GM19023 (cell line): ENCODE measurements around the gene GSTK1.
"Not testable (repeated sequence)": the region's sequence is repeated elsewhere in the genome, so short reads cannot be mapped to it uniquely, and the experiment has no call there.

ENCODE experiments used
- ATAC-seq: cut with Tn5 transposase; IDR thresholded peaks from one replicate; pipeline ENCODE4 v1.9.1; 2021; ENCODE audit warnings: mild to moderate bottlenecking, moderate library complexity; ENCODE audit not compliant: unreplicated experiment

The GSTK1 gene

GRCh38 chr7:143263266-143264195 is at the start of gene GSTK1:
Gene GSTK1, plus strand, starts transcription at chr7:143263441. Its CDS starts 73 bp downstream, at chr7:143263514.
- ATAC-seq, result peak; percentile 98

GRCh38 chr7:143213478-143213877 is 49.8 kb upstream of the GSTK1 start:
- ATAC-seq, result not testable (repeated sequence)

DNA sequence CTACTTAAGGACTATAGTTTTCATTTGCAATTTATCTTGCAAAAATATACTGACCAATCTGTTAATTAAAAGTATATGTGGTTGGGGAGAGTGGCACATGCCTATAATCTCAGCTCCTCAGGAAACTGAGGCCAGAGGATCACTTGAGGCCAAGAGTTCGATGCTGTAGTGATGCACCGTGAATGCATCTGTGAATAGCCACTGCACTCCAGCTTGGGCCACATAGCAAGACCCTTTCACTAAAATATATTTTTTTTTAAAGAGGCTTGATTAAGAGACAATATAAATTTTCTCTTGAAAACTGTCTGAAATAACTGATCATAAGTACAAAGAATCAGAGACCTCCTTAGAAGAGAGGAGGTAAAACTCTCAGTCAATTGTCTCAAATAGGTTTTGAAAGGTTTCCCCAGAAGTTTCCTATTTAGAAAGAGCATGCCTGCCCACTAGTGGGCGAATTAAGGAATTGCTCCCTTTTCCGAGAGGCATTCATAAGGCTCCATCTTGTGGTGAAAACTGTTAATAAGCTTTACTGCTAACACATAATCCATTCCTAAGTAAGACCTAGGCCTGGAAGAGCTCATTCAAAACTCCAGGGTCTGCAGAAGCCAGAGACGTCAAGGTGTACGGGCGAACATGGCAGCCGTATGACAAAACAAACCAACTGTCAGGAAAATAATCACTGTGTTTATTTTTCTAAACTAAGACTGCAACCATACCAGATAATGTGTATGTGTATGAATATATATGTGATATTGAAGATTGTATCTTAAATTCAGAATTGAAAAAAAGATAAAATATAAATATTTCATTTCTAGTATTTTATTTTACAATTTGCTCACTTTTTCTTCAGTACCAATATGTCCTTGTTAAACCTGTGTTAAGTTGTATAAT is 48.2 kb upstream of the GSTK1 start:
- peak; percentile 83 for ATAC-seq

- no peak for ATAC-seq
These were observed 47.1 kb upstream of the GSTK1 start for GRCh38 chr7:143216151-143216550.

DNA sequence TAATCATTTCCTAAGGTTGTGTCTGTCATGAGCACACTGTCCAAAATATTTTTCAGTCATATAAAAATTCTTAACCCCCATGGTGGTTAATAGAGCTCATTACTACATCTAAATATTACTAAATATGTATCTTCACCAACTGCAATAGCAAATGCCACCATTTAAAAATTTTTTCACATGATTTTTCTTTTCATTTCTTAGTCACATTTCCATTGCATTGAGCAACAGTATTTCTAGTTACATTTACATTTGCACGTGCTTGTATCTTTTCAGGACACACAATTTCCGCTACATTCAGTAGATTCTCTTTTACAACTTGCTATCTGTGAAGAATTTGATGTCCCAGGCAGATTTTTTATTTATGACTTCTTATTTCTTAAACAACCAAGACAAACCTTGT is 46.6 kb upstream of the GSTK1 start:
- no peak for ATAC-seq

- ATAC-seq, result no peak
These were observed 45.4 kb upstream of the GSTK1 start for GRCh38 chr7:143217806-143218205.

DNA sequence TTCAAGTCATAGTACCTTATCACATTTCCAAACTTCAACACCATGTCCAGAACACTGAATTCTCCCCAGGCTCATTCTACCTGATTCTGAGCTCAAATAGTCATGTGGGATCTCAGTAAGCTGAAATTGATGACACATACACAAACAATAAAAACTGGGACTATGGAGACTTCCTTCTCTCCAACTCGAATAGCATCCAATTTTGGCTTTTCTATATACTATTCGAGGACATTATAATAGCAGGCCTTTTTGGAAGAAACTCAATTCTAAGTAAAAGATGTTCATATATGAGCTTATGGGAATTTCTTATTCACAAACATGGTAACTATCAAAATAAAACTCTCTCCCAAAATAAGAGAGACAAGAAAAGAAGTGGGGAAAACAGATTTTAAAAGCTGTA is 42.0 kb upstream of the GSTK1 start:
- no peak for ATAC-seq

- ATAC-seq, result no peak
These were observed 41.5 kb upstream of the GSTK1 start, which contains the start of gene TAS2R40 for GRCh38 chr7:143221737-143222136. Gene TAS2R40, plus strand, starts transcription at chr7:143222037. Its CDS starts 42 bp downstream, at chr7:143222079.

DNA sequence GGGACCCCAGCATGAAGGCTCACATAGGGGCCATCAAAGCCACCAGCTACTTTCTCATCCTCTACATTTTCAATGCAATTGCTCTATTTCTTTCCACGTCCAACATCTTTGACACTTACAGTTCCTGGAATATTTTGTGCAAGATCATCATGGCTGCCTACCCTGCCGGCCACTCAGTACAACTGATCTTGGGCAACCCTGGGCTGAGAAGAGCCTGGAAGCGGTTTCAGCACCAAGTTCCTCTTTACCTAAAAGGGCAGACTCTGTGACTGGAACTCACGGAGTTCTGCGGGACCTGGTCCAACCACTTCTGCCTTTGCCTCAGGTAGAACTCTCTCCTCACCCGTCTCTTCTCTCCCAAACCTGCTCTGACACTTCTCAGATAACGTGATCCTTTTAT is 40.5 kb upstream of the GSTK1 start:
- no peak for ATAC-seq

DNA sequence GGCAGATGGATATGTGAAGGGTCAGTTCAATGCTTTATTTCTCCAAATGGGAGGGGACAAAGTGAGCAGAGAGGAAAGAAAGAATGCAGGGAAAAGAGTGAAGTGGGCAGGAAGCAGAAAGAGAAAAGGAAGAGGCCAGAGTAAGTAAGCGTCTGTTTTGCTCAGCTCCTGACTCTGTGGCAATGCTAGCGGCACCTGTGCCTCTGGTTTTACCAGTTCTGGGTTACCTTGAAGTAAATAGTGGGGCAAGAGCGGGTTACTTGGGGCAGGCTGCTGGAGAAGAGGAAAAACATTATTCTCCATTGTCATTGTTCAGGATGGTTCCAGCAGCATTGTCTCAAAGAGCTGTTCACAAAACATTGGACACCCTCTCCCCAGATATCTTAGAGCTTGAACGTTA is 39.5 kb upstream of the GSTK1 start:
- no peak for ATAC-seq

DNA sequence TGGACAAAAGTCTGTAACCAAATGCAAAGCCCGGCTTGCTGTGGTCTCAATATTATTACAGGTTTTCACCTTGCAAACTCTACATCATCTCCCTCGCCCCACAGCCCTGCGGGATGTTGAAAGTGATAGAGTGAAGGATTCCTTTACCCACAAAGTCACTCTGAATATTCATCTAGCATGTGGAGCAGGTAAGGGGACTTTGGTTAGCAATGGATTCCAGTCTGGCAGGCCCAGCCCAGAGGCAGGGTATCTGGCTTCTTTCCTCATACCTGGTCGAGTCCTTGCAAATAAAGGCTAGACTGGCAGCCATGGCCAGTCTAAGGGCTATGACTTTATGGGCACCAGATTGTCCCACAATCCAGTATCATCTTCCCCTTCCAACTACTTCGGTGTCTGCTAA is 38.2 kb upstream of the GSTK1 start:
- no peak for ATAC-seq

DNA sequence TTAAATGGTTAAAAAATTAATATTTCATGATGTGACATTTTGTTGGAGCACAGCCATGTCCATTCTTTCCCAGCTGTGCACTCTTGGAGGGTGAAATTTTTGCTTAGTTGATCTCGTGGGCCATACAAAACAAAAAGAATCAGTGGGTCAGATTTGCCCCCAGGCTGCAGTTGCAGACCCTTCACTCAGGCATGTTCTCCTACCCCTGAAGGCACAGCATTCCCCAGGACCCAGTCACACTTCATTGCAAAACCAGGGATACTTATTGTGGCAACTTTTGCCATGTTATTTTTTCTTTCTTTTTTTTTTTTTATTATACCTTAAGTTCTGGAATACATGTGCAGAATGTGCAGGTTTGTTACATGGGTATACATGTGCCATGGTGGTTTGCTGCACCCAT is 35.4 kb upstream of the GSTK1 start:
- ATAC-seq, result no peak

- ATAC-seq, result no peak
These were observed 34.0 kb upstream of the GSTK1 start for GRCh38 chr7:143229054-143229790.

DNA sequence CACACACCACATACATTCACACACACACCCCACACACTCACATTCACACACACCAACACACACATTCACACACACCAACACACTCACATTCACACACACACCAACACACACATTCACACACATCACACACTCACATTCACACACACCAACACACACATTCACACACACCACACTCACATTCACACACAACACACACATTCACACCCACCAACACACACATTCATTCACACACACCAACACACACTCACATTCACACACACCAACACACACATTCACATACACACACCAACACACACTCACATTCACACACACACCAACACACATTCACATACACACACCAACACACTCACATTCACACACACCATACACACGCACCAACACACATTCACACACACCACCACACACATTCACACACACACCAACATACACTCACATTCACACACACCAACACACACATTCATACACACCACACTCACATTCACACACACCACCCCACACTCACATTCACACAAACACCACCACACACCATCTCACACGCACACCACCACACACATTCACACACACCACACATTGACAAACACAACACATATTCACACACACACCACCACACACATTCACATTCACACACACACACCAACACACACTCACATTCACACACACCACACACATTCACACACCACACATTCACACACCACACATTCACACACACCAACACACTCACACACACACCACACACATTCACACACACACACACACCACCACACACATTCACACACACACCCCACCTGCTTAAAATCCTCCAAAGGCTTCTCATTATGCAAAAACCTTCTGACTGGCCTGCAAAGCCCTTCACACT is 32.4 kb upstream of the GSTK1 start:
- ATAC-seq, result no peak

DNA sequence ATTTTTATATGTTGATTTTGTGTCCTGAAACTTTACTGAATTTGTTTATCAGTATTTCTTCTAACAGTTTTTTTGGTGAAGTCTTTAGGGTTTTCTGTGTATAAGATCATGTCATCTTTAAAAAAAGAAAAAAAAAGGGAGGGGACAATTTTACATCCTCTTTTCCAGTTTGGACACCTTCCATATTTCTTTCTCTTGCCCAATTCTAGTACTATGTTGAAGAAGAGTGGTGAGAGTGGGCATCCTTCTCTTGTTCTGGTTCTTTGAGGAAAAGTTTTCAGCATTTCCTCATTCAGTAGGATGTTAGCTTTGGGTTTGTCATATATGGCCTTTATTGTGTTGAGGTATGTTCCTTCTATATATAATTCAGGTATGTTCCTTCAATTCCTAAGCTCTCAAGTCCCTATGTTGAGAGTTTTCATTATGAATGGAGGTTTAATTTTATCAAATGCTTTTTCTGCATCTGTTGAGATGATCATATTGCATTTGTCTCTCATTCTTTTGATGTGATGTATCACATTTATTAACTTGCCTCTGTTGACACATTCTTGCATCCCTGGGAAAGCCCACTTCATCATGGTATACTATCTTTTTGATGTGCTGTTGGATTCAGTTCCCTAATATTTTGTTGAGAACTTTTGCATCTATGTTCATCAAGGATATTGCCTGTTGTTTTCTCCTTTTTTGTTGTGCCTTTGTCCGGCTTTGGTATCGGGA is 29.3 kb upstream of the GSTK1 start:
- ATAC-seq, result no peak

GRCh38 chr7:143234533-143234875 is 28.7 kb upstream of the GSTK1 start:
- ATAC-seq, result no peak

- ATAC-seq, result no peak
These were observed 27.7 kb upstream of the GSTK1 start for GRCh38 chr7:143235561-143235960.

DNA sequence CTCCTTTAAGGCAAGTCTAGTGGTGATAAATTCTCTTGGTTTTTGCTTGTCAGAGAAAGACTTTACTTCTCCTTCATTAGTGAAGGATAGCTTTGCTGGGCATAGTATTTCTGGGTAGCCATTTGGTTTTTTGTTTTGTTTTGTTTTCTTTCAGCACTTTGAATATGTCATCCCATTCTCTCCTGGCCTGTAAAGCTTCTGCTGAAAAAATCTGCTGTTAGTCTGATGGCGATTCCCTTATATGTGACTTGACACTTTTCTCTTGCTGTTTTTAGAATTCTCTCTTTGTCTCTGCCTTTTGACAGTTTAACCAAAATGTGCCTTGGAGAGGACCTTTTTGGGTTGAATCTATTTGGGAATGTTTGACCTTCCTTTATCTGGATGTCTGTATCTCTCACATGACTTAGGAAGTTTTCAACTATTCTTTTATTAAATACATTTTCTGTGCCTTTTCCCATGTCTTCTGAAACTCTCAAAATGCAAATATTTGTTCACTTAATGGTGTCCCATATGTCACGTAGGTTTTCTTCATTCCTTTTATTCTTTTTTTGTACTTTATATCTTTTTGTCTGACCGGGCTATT is 26.7 kb upstream of the GSTK1 start:
- no peak for ATAC-seq

GRCh38 chr7:143237366-143237765 is 25.9 kb upstream of the GSTK1 start:
- ATAC-seq, result no peak
